Gastroesophageal sphincter (tissue), 4 donors: ENCODE measurements around the gene RAB13. TPM values are rescaled to one million over a fixed set of nuclear protein-coding genes. Genes with fewer than 3 reads are reported as not detected.

Experiments
- ATAC-seq: fragments of 150-250 bp; one replicate; pipeline ENCODE4 v1.9.1; 2016; ENCODE audit warnings: mild to moderate bottlenecking, moderate library complexity
- H3K27ac ChIP-seq, 4 donors: fragments of 200-600 bp; sonication (generic) in 3 of 4; 1 replicate in 3 of 4; 2 replicates in 1 of 4; pipeline ENCODE4 v1.5.1; 2016 to 2019
- H3K27me3 ChIP-seq: fragments of 200-600 bp; sonication (generic); one replicate; pipeline ENCODE4 v1.5.1; 2019
- H3K36me3 ChIP-seq, 2 donors: fragments of 200-600 bp; sonication (generic); one replicate each; pipeline ENCODE4 v1.5.1; 2019; ENCODE audit warnings: control low read depth in 1 of 2
- H3K4me1 ChIP-seq, 3 donors: fragments of 200-600 bp; sonication (generic); 1 replicate in 2 of 3; 2 replicates in 1 of 3; pipeline ENCODE4 v1.5.1; 2016 to 2019; ENCODE audit warnings: control low read depth in 2 of 3
- H3K4me3 ChIP-seq, 2 donors: fragments of 200-600 bp; sonication (generic); one replicate each; pipeline ENCODE4 v1.5.1; 2019; ENCODE audit warnings: mild to moderate bottlenecking in 1 of 2, moderate library complexity in 1 of 2
- H3K9me3 ChIP-seq, 3 donors: fragments of 200-600 bp; sonication (generic); one replicate each; pipeline ENCODE4 v1.5.1; 2017 to 2019; ENCODE audit warnings: control low read depth in 2 of 3
- EP300 ChIP-seq: sonication (generic); formaldehyde crosslinking; IDR thresholded peaks from one replicate; pipeline ENCODE4 v1.6.1; 2017; ENCODE audit warnings: antibody characterized with exemption, mild to moderate bottlenecking
- POLR2A ChIP-seq, 2 donors: fragments of 450-650 bp; IDR thresholded peaks; one replicate each; pipeline ENCODE4 v1.6.1; 2017; ENCODE audit warnings: antibody characterized with exemption in 2 of 2, mild to moderate bottlenecking in 2 of 2, moderate library complexity in 1 of 2
- POLR2AphosphoS5 ChIP-seq: sonication (generic); formaldehyde crosslinking; IDR thresholded peaks from one replicate; pipeline ENCODE4 v1.6.1; 2017; ENCODE audit warnings: antibody characterized with exemption
- WGBS, 2 donors: methylation state at CpG; one replicate each; pipeline ENCODE4 v1.1.5; 2018; ENCODE audit warnings: low coverage in 1 of 2; 5-methylcytosine and 5-hydroxymethylcytosine counted together
- total RNA-seq, 4 donors: library from RNA; depleted of rRNA; stranded (reverse); fragments of >200 nt; gene quantifications; one replicate each; pipeline ENCODE4 v1.1.0, GENCODE V29; 2016
- TF ChIP-seq, protein P1 (sequence below), 4 experiments: fragments of 200-600 bp in 2 of 4; fragments of 450-650 bp in 2 of 4; sonication (generic) in 1 of 4; IDR thresholded peaks; one replicate each; pipeline ENCODE4 v1.5.1; 2017 to 2019; ENCODE audit warnings: antibody characterized with exemption in 4 of 4, mild to moderate bottlenecking in 2 of 4, moderate library complexity in 2 of 4

RAB13 gene
- total RNA-seq, 4 donors from 2014 or later = 43.6 to 50.7 (median 48.9) TPM

DNA sequence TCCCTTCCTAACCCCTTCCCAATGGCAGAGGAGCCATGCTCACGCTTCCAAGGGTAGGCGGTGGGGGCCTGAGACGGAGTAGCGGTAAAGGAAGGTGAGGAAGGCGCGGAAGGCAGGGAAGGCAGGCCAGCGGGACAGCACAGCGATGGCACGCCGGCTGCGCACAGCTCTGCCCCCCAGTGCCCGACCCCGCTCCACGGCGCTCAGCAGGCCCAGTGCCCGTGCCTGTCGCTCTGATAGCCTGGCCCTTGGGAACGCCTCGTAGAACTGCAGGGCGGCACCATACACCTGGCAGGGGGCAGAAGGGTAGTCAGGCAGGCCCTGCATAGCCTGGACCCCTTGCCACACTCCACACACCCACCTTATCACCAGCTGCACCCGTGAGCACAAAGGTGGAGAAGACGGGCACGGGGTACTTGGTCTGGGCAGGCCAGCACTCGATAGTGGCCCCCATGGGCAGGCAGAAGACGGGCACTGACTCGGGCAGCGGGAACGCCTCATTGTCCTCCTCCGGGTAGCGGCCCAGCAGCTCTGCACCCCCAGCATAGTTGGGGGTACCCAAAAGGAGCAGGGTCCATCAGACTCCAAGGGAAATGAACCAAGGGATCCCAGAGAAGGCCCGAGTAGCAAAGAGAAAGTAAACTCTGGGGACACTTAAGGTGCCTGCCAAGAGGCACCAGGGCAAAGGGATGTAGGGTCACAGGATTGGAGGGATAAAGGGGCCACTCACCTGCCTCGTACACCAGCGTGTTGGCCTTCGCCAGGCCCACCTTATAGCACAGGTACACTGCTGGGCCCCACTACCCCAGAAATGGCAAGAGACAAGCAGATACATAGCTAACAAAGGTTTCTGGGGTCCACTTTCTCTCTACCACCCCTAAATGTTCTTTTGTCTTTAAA is 44.1 kb downstream of the RAB13 start:
- Histone ChIP-seq H3K27ac (no peak overlapping the region), H3K36me3 (peaks cover 0 to 72% of the 10 kb centered on the region in 2 donors), H3K4me3 (no peak overlapping the region), H3K4me1 (peaks cover 0 to 35% (median 9%) of the 10 kb centered on the region in 3 donors), H3K27me3 (no peaks in the 10 kb centered on the region), H3K9me3 (no peaks in the 10 kb centered on the region)
- ATAC-seq = no peak
- WGBS, 2 donors = 88% methylated on average over 3 of the region's 34 CpGs; no CpG with 5 or more reads in 1 of the 2 donors
- no peak for TF ChIP-seq POLR2A (IDR thresholded peaks at IDR 0.05)
- TF ChIP-seq EP300 = no peak
- TF ChIP-seq POLR2AphosphoS5 = no peak
- TF ChIP-seq, protein P1, sequence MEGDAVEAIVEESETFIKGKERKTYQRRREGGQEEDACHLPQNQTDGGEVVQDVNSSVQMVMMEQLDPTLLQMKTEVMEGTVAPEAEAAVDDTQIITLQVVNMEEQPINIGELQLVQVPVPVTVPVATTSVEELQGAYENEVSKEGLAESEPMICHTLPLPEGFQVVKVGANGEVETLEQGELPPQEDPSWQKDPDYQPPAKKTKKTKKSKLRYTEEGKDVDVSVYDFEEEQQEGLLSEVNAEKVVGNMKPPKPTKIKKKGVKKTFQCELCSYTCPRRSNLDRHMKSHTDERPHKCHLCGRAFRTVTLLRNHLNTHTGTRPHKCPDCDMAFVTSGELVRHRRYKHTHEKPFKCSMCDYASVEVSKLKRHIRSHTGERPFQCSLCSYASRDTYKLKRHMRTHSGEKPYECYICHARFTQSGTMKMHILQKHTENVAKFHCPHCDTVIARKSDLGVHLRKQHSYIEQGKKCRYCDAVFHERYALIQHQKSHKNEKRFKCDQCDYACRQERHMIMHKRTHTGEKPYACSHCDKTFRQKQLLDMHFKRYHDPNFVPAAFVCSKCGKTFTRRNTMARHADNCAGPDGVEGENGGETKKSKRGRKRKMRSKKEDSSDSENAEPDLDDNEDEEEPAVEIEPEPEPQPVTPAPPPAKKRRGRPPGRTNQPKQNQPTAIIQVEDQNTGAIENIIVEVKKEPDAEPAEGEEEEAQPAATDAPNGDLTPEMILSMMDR (IDR thresholded peaks at IDR 0.05) = no peak

DNA sequence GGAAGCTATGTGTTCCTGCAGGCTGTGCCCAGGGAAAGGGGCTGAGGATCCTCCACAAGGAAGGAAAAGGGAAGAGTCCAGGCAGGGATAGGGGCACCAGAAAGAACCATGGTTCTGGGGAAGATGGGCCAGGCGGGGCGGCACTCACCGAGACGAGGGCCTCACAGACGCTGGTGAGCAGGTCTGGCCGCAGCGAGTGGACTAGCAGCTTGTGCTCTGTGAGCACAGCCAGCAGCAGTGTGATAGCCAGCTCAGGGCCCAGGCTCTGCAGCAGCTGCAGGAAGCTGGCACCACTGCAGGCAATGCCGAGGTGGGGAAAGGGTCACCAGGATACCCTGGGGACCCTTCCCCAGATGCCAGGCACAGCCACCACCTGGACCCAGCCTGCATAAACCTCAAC is 45.4 kb downstream of the RAB13 start:
- Histone ChIP-seq H3K4me3 (no peak overlapping the region), H3K4me1 (peaks cover 0 to 29% (median 5%) of the 10 kb centered on the region in 3 donors), H3K36me3 (peaks cover 0 to 83% of the 10 kb centered on the region in 2 donors), H3K9me3 (no peaks in the 10 kb centered on the region), H3K27me3 (no peaks in the 10 kb centered on the region), H3K27ac (no peak overlapping the region)
- TF ChIP-seq POLR2AphosphoS5 = no peak
- 83 to 97% methylated on average over 7 of the region's 8 CpGs for WGBS, 2 donors
- ATAC-seq = no peak

DNA sequence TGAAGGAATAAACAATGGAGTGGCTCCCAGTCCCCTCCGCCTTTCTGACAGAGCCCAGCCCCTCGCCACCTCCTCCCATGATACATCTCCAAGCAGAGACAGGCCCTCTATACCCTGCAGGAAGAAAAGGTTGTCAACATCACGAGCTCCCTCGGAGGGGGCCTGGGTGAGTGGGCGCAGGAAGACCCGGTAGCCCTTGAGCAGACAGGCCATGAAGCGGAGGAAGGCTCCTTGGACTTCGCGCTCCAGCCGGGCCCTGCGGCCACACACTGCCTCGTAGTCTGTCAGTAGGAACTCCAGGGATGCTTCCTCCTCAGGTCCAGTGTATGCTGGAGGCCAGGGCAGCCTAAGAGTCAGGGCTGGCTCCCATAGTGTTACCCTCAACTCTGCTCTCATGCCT is 46.7 kb downstream of the RAB13 start:
- H3K4me3 ChIP-seq = no peak overlapping the region
- ATAC-seq = no peak
- peaks cover 0 to 96% of the 10 kb centered on the region in 2 donors for H3K36me3 ChIP-seq
- TF ChIP-seq EP300 (no peak), POLR2AphosphoS5 (no peak), POLR2A (IDR thresholded peaks at IDR 0.05) (no peak)
- TF ChIP-seq, protein P1 (IDR thresholded peaks at IDR 0.05) = no peak
- no peaks in the 10 kb centered on the region for H3K27me3 ChIP-seq
- peaks cover 0 to 18% (median 0%) of the 10 kb centered on the region in 3 donors for H3K4me1 ChIP-seq
- no peak overlapping the region for H3K27ac ChIP-seq
- no peaks in the 10 kb centered on the region for H3K9me3 ChIP-seq
- no CpG with 5 or more reads among the region's 12 CpGs for WGBS, 2 donors

DNA sequence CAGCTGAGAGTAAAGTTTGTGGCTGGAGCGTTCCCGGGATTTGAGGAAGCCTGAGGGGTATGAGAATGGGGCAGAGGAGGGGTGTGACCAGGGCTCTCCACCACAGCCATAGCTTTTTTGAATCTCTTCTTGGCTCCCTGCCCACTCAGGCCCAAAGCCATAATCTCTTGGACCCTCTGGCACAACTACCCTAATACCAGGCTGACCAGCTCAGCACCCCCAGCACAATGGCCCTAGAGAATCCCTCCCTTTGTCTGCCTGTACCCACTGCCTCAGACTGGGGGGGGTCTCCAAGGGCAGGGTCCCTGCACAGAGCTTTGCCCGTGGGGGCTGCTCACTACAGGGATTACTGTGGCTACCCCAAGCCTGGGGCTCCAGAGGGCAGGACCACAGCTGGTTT is 47.1 kb downstream of the RAB13 start:
- Histone ChIP-seq H3K27ac (no peak overlapping the region), H3K9me3 (no peaks in the 10 kb centered on the region), H3K27me3 (no peaks in the 10 kb centered on the region), H3K36me3 (peaks cover 0 to 98% of the 10 kb centered on the region in 2 donors), H3K4me1 (peaks cover 0 to 13% (median 0%) of the 10 kb centered on the region in 3 donors), H3K4me3 (no peak overlapping the region)
- TF ChIP-seq POLR2A (IDR thresholded peaks at IDR 0.05) (no peak), POLR2AphosphoS5 (no peak), EP300 (no peak)
- TF ChIP-seq, protein P1 (IDR thresholded peaks at IDR 0.05) = no peak
- 75 to 100% methylated on average over 2 of the region's 3 CpGs for WGBS, 2 donors
- ATAC-seq = no peak

DNA sequence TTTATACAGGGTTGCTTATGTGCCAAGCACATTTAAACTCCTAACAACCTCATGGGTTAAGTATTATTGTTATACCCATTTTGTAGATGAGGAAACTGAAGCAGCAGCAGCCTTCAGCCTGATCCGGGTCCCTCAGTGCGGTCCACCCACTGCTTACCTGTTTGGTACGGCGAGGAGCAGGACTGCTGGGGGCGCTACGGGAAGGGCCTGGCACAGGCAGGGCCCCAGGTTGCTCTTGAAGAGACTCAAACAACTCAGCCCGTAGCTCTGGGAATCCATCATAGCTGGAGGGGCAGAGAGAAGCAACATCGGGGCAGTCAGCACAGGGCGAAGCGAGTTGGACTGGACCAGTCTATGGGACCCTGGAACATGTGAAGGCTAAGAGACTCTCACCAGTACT is 48.8 kb downstream of the RAB13 start:
- Histone ChIP-seq H3K27me3 (no peaks in the 10 kb centered on the region), H3K4me1 (no peaks in the 10 kb centered on the region), H3K9me3 (no peaks in the 10 kb centered on the region), H3K4me3 (no peak overlapping the region), H3K36me3 (peaks cover 0 to 100% of the 10 kb centered on the region in 2 donors), H3K27ac (no peak overlapping the region)
- TF ChIP-seq POLR2AphosphoS5 (no peak), EP300 (no peak)
- ATAC-seq = no peak
- 95% methylated on average over 4 of the region's 10 CpGs; no CpG with 5 or more reads in 1 of the 2 donors for WGBS, 2 donors
